Measurements from ENCODE around the gene TMEM88.

The TMEM88 gene

DNA sequence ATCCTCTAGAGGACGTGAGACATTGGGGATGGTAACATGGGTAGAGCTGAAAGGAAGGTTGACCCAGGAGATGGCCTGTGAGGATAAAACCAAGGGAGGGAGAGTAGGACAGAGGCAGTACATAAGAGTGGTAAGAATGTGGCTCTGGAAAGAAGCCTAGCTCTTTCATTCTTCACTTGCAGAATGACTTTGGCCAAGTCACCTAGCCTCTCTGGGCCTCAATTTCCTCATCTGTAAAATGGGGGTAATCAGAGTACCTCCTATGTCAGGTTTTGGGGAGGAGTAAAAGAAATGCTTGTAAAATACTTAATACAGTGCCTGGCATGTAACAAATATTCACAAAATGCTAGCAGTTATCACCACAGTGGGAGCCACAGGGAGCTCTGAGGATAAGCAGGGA is 14.0 kb upstream of the TMEM88 start:
- intact Hi-C loops (cut with DNase I): no loop called here
- no peak for DNase-seq

DNA sequence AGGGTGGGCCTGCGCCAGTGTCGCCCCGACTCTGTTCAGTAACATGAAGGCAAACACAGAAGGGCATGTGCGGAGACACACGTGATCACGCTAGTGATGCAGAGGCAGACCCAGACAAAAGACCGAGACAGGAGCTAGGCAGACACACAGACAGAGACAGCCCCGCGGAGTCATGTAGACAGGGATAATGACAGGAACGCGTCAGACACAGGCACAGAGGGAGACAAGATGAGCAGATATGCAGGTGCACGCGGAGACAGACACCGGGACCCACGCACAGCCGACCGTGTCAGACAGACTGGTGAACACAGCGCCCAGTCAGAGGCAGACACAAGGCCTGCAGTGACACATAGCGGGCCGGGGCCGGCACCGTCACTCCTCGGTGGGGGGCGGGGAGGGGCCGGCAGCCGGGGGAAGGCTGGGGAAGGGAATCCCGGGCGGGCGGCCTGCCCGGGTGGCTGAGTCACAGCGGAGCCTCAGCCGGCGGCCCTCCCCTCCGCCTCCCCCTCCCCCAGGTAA is 13.4 kb upstream of the TMEM88 start:
- DNase-seq: peak; percentile 76 to 97 (median 86)
- intact Hi-C loops (cut with DNase I): no loop called here

DNA sequence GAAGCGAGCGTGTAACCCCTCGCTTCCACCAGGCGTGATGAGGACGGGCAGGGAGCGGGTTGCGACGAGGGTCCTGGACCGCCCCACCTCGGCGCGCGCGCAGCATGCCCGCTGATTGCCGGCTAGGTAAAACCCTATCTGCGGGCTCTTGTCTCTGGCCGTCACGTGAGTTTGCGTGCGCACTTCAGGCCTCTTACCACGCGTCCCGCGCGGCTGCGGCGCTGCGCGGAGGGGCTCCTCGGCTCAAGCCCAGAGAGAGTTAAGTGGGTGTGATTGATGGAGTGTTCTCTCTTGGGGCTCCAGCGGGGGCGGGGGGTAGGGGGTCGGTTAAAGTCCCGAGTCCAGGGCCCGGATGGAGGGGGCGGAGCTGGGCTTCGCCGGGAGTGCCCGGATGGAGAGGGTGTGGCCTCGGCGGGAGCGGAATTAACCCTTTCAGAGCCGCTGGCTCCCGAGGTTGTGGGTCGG is 12.9 kb upstream of the TMEM88 start:
- peak; percentile 80 to 98 (median 92) for DNase-seq
- intact Hi-C loops (cut with DNase I): no loop called here

DNA sequence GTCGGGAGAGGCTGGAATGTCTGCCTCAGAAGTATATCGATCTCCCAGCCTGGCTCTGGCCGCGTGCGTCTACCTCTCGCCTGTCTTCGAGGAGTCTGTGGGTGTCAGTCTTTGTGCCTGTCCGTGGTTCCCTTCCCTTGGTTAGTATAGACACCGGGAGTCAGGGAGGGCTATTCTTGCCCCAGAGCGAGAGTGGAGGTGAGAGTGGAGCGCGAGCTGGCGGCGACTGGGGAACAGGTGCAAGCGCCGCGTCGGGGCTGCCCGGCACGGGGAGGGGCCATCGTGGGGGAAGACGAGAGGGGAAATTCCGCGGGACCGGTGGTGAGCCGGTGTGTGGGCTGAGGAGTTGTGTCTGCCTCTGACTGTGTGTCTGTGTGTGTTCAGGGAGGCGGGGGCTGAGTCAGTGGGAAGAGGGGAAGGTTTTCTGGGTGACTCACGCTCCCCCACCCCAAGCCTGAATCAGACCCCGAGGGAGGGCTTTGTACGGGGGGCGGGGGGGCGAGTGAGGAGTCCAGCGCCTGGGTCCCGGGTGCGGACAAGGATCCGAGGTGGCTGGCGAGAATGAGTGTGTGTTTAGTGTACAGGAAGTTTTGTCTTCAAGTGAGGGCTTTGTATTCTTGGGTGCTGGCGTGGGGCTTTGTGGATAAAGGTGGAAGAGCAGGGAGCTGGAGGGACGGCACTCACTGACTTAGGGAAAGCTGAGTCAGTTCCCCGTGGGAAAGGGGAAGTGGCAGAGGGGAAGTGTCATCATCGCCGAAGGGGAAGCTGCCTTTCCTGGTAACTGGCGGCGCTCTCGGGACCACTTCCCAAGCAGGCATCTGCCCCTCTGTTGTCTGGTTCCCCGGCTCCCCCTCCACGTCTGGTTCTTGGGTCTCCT is 12.2 kb upstream of the TMEM88 start:
- DNase-seq: peak in 40 of 42 donors; percentile 33 to 89 (median 64)
- intact Hi-C loops (cut with DNase I): no loop called here

DNA sequence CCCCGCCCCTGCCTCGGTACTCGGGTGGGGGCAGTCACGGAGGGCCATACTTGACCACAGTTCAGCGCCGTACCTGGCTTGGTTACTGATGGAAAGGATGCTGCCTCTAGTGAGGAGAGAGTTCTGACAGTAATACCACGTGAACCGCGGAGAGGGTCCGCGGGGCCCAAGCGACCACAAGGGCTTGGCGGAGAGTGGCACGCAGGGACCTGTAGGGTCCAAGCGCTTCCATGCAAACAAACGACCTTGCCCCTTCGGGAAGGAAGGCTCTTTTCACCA is 11.7 kb upstream of the TMEM88 start:
- intact Hi-C loops (cut with DNase I): no loop called here
- no peak for DNase-seq

DNA sequence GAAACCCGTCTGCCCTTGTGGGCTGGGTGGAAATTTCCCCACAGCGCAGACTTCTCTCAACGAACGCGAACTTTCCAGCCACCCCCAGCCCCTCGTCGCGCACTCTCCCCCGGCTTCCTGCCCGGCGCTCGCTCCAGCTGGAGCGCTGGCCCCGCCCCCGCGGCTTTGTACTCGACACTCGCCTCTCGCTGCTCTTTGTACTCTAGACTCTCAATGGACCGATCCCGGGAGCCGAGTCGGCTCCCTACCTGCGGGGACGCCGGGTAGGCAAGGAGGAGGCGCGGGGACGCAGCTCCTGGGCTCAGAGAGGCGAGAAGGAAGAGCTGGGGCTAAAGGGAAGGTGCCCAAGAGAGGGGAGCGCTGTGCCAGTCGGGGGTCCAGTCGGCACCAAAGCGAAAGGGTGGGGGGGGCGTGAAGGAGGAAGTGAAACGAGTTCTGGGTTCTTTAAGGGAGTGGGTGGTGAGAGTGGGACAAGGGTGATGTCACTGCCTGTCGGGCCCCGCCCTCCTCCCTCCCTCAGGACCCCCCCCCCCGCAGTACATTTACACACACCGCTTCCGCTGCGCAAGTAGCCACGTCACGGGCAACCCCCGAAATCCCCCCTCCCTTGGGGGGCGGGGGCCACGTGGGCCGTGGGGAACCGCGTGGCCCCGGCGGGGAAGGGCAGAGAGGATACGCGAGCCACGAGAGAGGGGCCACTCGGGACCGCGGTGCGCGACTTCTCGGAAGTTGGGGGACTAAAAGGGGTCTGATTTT is 11.2 kb upstream of the TMEM88 start:
- peak; percentile 42 to 89 (median 74) for DNase-seq
- intact Hi-C loops (cut with DNase I): no loop called here

DNA sequence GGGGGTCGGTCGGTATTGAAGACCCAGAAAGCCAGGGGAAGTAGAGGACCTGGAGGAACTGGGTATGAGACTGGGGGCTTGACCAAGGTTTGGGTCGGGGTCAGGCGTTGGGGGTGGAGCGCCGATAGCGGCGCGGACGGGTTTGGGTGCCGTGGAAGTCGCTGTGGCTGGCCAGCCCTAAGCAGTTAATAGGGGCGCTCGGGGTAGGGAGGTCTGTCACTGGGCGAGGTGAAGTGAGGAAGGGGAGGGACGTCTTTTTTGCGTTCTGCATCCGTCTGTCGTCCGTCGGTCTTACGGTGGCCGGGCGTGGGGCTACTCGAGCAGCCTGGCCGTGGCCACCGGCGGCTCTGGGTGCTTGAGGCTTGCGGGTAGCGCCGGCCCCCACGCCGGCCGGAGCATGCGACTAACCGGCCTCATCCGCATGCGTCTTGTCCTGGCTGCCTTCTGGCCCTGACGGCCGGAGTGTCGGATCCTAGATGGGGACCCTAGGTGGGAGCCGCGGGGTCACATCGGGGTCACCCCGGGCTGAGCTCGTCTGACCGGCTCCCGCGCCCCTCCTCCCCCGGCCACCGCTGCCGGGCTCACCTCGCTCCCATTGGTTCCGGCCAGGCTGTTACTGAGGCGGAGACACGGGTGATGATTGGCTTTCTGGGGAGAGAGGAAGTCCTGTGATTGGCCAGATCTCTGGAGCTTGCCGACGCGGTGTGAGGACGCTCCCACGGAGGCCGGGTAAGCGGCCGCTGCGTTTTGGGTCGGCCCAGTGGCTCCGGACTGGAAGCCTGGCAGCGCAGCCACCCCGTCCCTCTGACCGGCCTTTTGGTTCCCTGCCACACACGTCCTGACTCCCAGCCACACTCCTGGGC is 10.3 kb upstream of the TMEM88 start:
- intact Hi-C loops (cut with DNase I): no loop called here
- peak; percentile 87 to 98 (median 94) for DNase-seq

DNA sequence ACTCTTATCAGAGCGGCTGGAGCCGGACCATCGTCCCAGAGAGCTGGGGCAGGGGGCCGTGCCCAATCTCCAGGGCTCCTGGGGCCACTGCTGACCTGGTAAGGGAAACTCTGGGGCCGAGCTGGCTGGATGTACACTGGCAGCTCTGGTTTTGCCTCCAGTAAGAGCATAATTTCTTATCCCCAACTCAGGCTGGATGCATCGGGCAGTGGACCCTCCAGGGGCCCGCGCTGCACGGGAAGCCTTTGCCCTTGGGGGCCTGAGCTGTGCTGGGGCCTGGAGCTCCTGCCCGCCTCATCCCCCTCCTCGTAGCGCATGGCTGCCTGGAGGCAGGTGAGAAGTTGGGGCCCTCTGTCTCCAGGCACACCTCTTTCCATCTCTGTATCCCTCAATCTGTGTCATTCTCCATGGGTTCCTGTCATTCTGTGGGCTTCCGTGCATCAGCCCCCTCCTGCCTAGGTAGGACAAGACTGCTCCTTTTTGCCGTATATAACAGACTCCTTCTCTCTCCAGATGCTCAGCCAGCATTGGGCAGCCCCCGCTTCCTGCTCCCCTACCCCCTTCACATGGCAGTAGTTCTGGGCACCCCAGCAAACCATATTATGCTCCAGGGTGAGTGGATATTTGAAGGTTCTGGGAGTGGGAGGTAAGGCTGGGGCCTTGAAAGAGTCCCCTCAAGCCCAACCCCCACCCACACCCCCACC is 9.4 kb upstream of the TMEM88 start:
- DNase-seq: no peak
- intact Hi-C loops (cut with DNase I): no loop called here

DNA sequence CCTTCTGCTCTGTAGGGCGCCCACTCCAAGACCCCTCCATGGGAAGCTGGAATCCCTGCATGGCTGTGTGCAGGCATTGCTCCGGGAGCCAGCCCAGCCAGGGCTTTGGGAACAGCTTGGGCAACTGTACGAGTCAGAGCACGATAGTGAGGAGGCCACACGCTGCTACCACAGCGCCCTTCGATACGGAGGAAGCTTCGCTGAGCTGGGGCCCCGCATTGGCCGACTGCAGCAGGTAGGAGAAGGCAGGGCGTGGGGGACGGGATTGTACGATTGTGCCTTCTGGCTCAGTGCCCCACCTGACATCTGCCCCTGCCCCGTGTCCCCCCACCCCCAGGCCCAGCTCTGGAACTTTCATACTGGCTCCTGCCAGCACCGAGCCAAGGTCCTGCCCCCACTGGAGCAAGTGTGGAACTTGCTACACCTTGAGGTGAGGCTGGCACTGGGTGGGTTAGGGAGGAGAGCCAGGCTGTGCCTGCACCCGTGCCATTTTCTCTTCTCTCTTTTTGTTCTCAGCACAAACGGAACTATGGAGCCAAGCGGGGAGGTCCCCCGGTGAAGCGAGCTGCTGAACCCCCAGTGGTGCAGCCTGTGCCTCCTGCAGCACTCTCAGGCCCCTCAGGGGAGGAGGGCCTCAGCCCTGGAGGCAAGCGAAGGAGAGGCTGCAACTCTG is 8.7 kb upstream of the TMEM88 start:
- DNase-seq: no peak
- intact Hi-C loops (cut with DNase I): no loop called here

DNA sequence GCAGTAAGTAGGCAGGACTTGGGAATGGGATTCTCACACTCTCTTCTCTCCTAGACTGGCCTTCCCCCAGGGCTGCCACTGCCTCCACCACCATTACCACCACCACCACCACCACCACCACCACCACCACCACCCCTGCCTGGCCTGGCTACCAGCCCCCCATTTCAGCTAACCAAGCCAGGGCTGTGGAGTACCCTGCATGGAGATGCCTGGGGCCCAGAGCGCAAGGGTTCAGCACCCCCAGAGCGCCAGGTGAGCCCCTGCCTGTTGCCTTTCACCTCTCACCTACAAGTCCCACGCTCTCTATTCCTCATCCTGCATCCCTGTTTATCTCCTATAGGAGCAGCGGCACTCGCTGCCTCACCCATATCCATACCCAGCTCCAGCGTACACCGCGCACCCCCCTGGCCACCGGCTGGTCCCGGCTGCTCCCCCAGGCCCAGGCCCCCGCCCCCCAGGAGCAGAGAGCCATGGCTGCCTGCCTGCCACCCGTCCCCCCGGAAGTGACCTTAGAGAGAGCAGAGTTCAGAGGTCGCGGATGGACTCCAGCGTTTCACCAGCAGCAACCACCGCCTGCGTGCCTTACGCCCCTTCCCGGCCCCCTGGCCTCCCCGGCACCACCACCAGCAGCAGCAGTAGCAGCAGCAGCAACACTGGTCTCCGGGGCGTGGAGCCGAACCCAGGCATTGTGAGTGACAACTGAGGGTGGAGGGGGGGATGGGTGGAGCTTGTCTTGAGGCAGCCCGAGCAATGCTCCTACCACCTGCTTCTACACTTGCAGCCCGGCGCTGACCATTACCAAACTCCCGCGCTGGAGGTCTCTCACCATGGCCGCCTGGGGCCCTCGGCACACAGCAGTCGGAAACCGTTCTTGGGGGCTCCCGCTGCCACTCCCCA is 7.9 kb upstream of the TMEM88 start:
- DNase-seq: no peak
- intact Hi-C loops (cut with DNase I): no loop called here

DNA sequence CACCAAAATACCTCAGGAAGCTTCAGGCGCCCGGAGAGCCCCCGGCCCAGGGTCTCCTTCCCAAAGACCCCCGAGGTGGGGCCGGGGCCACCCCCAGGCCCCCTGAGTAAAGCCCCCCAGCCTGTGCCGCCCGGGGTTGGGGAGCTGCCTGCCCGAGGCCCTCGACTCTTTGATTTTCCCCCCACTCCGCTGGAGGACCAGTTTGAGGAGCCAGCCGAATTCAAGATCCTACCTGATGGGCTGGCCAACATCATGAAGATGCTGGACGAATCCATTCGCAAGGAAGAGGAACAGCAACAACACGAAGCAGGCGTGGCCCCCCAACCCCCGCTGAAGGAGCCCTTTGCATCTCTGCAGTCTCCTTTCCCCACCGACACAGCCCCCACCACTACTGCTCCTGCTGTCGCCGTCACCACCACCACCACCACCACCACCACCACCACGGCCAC is 6.7 kb upstream of the TMEM88 start:
- intact Hi-C loops (cut with DNase I): no loop called here
- DNase-seq: no peak

DNA sequence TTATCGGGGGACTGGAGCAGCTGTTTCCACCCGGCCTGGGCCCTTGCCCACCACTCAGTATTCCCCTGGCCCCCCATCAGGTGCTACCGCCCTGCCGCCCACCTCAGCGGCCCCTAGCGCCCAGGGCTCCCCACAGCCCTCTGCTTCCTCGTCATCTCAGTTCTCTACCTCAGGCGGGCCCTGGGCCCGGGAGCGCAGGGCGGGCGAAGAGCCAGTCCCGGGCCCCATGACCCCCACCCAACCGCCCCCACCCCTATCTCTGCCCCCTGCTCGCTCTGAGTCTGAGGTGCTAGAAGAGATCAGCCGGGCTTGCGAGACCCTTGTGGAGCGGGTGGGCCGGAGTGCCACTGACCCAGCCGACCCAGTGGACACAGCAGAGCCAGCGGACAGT is 6.1 kb upstream of the TMEM88 start:
- intact Hi-C loops (cut with DNase I): no loop called here
- no peak for DNase-seq

DNA sequence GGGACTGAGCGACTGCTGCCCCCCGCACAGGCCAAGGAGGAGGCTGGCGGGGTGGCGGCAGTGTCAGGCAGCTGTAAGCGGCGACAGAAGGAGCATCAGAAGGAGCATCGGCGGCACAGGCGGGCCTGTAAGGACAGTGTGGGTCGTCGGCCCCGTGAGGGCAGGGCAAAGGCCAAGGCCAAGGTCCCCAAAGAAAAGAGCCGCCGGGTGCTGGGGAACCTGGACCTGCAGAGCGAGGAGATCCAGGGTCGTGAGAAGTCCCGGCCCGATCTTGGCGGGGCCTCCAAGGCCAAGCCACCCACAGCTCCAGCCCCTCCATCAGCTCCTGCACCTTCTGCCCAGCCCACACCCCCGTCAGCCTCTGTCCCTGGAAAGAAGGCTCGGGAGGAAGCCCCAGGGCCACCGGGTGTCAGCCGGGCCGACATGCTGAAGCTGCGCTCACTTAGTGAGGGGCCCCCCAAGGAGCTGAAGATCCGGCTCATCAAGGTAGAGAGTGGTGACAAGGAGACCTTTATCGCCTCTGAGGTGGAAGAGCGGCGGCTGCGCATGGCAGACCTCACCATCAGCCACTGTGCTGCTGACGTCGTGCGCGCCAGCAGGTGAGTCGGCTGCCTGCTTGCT is 5.6 kb upstream of the TMEM88 start:
- intact Hi-C loops (cut with DNase I): no loop called here
- no peak for DNase-seq

DNA sequence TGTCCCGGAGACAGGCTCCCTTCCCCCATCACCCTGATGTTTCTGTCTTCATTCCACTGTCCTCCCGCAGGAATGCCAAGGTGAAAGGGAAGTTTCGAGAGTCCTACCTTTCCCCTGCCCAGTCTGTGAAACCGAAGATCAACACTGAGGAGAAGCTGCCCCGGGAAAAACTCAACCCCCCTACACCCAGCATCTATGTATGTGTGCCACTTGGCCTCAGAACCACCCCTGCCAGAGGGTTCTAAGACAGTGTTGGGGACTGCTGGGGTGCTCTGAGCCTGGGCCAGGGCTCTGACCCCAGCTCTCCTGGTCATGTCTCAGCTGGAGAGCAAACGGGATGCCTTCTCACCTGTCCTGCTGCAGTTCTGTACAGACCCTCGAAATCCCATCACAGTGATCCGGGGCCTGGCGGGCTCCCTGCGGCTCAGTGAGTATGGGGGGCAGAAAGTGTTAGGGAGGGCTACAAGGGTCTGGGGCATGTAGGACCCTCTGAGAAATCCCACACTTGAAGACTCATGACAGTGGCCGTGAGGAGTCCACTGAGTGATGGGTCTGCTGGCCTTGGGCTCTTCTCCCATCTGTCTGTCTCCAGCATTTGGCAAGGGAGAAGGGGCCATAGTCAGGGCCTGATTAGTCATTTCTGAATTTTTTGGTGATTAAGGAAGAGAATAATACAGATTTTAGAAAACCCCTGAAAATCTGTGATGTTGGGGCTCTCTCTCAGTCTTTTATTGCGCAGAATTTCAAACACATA is 4.9 kb upstream of the TMEM88 start:
- DNase-seq: no peak
- intact Hi-C loops (cut with DNase I): loop anchor here (5.0 kb wide), 1 partner anchor 108 kb away; no protein-coding TSS in a partner anchor

DNA sequence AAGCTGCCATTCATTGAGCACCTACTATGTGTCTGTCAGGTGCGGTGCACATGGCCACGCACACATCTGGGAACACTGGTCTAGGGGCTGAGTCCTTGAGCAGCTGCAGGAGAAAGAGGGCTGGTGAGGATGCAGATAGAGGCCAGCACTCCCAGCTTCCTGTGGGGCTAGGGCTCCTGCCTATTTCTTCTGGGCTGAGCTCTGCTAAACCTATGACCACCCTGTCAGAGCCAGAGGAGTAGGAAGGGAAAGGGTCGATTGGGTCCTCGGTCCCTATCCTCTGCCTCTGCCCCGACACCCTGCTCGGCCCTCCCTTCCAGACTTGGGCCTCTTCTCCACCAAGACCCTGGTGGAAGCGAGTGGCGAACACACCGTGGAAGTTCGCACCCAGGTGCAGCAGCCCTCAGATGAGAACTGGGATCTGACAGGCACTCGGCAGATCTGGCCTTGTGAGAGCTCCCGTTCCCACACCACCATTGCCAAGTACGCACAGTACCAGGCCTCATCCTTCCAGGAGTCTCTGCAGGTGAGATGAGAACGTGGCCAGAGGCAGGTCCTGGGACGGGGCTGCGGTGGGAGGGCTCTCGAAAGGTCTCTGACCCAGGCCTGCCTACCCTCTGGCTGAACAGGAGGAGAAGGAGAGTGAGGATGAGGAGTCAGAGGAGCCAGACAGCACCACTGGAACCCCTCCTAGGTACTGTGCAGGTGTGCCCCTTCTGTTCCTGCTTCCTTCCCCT is 4.0 kb upstream of the TMEM88 start:
- intact Hi-C loops (cut with DNase I): loop anchor here (5.0 kb wide), 1 partner anchor 109 kb away; no protein-coding TSS in a partner anchor
- no peak for DNase-seq
